ENCODE data around the gene TMEM140.
A peak's percentile ranks its signal among the peaks of the same experiment; 100 is the strongest.
"Not testable (repeated sequence)": the region's sequence is repeated elsewhere in the genome, so short reads cannot be mapped to it uniquely, and the experiment has no call there.

Gene TMEM140

GRCh38 chr7:135200821-135201331 is 53.0 kb downstream of the TMEM140 start:
- no peak for FAIRE-seq
- no peak for DNase-seq (ENCODE audit: insufficient read length)
- no peak for TF ChIP-seq TAF1 (IDR thresholded peaks at IDR 0.05; ENCODE audit: borderline replicate concordance, low read depth, low read length)
- TF ChIP-seq POLR2A (IDR thresholded peaks at IDR 0.05; ENCODE audit: low read depth, low read length): no peak
- TF ChIP-seq POLR2AphosphoS5 (IDR thresholded peaks at IDR 0.05; ENCODE audit: low read depth, low read length): no peak

GRCh38 chr7:135201350-135201749 is 53.5 kb downstream of the TMEM140 start:
- TF ChIP-seq POLR2AphosphoS5 (IDR thresholded peaks at IDR 0.05; ENCODE audit: low read depth, low read length) (no peak), POLR2A (IDR thresholded peaks at IDR 0.05; ENCODE audit: low read depth, low read length) (no peak), TAF1 (IDR thresholded peaks at IDR 0.05; ENCODE audit: borderline replicate concordance, low read depth, low read length) (no peak)
- DNase-seq (ENCODE audit: insufficient read length): no peak
- no peak for FAIRE-seq

- FAIRE-seq (no peak), DNase-seq (ENCODE audit: insufficient read length) (no peak)
- no peak for TF ChIP-seq POLR2AphosphoS5 (IDR thresholded peaks at IDR 0.05; ENCODE audit: low read depth, low read length)
- no peak for TF ChIP-seq TAF1 (IDR thresholded peaks at IDR 0.05; ENCODE audit: borderline replicate concordance, low read depth, low read length)
- no peak for TF ChIP-seq POLR2A (IDR thresholded peaks at IDR 0.05; ENCODE audit: low read depth, low read length)
Observed at GRCh38 chr7:135204341-135204749, 56.5 kb downstream of the TMEM140 start.

- DNase-seq (ENCODE audit: insufficient read length) (no peak), FAIRE-seq (no peak)
- TF ChIP-seq POLR2AphosphoS5 (IDR thresholded peaks at IDR 0.05; ENCODE audit: low read depth, low read length) (no peak), TAF1 (IDR thresholded peaks at IDR 0.05; ENCODE audit: borderline replicate concordance, low read depth, low read length) (no peak), POLR2A (IDR thresholded peaks at IDR 0.05; ENCODE audit: low read depth, low read length) (no peak)
Observed at GRCh38 chr7:135204876-135205275, 57.0 kb downstream of the TMEM140 start.

GRCh38 chr7:135205850-135206249 is 58.0 kb downstream of the TMEM140 start:
- DNase-seq (ENCODE audit: insufficient read length): no peak
- no peak for TF ChIP-seq POLR2A (IDR thresholded peaks at IDR 0.05; ENCODE audit: low read depth, low read length)
- no peak for TF ChIP-seq TAF1 (IDR thresholded peaks at IDR 0.05; ENCODE audit: borderline replicate concordance, low read depth, low read length)
- no peak for TF ChIP-seq POLR2AphosphoS5 (IDR thresholded peaks at IDR 0.05; ENCODE audit: low read depth, low read length)
- FAIRE-seq: no peak

- DNase-seq (ENCODE audit: insufficient read length) (no peak), FAIRE-seq (no peak)
- TF ChIP-seq POLR2A (IDR thresholded peaks at IDR 0.05; ENCODE audit: low read depth, low read length) (no peak), TAF1 (IDR thresholded peaks at IDR 0.05; ENCODE audit: borderline replicate concordance, low read depth, low read length) (no peak), POLR2AphosphoS5 (IDR thresholded peaks at IDR 0.05; ENCODE audit: low read depth, low read length) (no peak)
Observed at GRCh38 chr7:135206941-135207391, 59.1 kb downstream of the TMEM140 start.

- TF ChIP-seq POLR2A (IDR thresholded peaks at IDR 0.05; ENCODE audit: low read depth, low read length) (no peak), POLR2AphosphoS5 (IDR thresholded peaks at IDR 0.05; ENCODE audit: low read depth, low read length) (no peak), TAF1 (IDR thresholded peaks at IDR 0.05; ENCODE audit: borderline replicate concordance, low read depth, low read length) (no peak)
- FAIRE-seq (peak; percentile 60), DNase-seq (ENCODE audit: insufficient read length) (no peak)
Observed at GRCh38 chr7:135207406-135208101, 59.7 kb downstream of the TMEM140 start.

GRCh38 chr7:135208102-135208793 is 60.4 kb downstream of the TMEM140 start:
- DNase-seq (ENCODE audit: insufficient read length): no peak
- FAIRE-seq: no peak
- TF ChIP-seq TAF1 (IDR thresholded peaks at IDR 0.05; ENCODE audit: borderline replicate concordance, low read depth, low read length) (no peak), POLR2AphosphoS5 (IDR thresholded peaks at IDR 0.05; ENCODE audit: low read depth, low read length) (no peak), POLR2A (IDR thresholded peaks at IDR 0.05; ENCODE audit: low read depth, low read length) (no peak)

- FAIRE-seq: no peak
- DNase-seq (ENCODE audit: insufficient read length): no peak
- TF ChIP-seq TAF1 (IDR thresholded peaks at IDR 0.05; ENCODE audit: borderline replicate concordance, low read depth, low read length) (no peak), POLR2AphosphoS5 (IDR thresholded peaks at IDR 0.05; ENCODE audit: low read depth, low read length) (no peak), POLR2A (IDR thresholded peaks at IDR 0.05; ENCODE audit: low read depth, low read length) (no peak)
Observed at GRCh38 chr7:135209225-135209834, 61.5 kb downstream of the TMEM140 start.

GRCh38 chr7:135210888-135211178 is 63.0 kb downstream of the TMEM140 start:
- TF ChIP-seq TAF1 (IDR thresholded peaks at IDR 0.05; ENCODE audit: borderline replicate concordance, low read depth, low read length) (no peak), POLR2A (IDR thresholded peaks at IDR 0.05; ENCODE audit: low read depth, low read length) (no peak), POLR2AphosphoS5 (IDR thresholded peaks at IDR 0.05; ENCODE audit: low read depth, low read length) (no peak)
- no peak for FAIRE-seq
- no peak for DNase-seq (ENCODE audit: insufficient read length)

- DNase-seq (ENCODE audit: insufficient read length) (peak; percentile 98), FAIRE-seq (peak; percentile 94)
- TF ChIP-seq POLR2A (IDR thresholded peaks at IDR 0.05; ENCODE audit: low read depth, low read length) (peak; percentile 92), TAF1 (IDR thresholded peaks at IDR 0.05; ENCODE audit: borderline replicate concordance, low read depth, low read length) (peak; percentile 93), POLR2AphosphoS5 (IDR thresholded peaks at IDR 0.05; ENCODE audit: low read depth, low read length) (peak; percentile 87)
Observed at GRCh38 chr7:135211179-135211945, 63.5 kb downstream of the TMEM140 start, which contains the start of gene WDR91. WDR91 (minus strand) TSS chr7:135211526; CDS start chr7:135211502, 24 bp downstream.

GRCh38 chr7:135211946-135212685 is 64.2 kb downstream of the TMEM140 start:
- not testable (repeated sequence) for DNase-seq (ENCODE audit: insufficient read length); FAIRE-seq
